Lower leg skin (tissue), 3 donors: ENCODE measurements around the gene CRB2.

Experiments used
- POLR2A ChIP-seq, 2 donors: fragments of 450-650 bp; IDR thresholded peaks; one replicate each; pipeline ENCODE4 v1.6.1; 2016 to 2017; ENCODE audit warnings: antibody characterized with exemption in 2 of 2, mild to moderate bottlenecking in 1 of 2, moderate library complexity in 1 of 2
- TF ChIP-seq, protein P1 (sequence below), 3 donors: fragments of 450-650 bp; IDR thresholded peaks; one replicate each; pipeline ENCODE4 v1.5.1; 2016; ENCODE audit warnings: antibody characterized with exemption in 3 of 3, mild to moderate bottlenecking in 3 of 3, moderate library complexity in 2 of 3

DNA sequence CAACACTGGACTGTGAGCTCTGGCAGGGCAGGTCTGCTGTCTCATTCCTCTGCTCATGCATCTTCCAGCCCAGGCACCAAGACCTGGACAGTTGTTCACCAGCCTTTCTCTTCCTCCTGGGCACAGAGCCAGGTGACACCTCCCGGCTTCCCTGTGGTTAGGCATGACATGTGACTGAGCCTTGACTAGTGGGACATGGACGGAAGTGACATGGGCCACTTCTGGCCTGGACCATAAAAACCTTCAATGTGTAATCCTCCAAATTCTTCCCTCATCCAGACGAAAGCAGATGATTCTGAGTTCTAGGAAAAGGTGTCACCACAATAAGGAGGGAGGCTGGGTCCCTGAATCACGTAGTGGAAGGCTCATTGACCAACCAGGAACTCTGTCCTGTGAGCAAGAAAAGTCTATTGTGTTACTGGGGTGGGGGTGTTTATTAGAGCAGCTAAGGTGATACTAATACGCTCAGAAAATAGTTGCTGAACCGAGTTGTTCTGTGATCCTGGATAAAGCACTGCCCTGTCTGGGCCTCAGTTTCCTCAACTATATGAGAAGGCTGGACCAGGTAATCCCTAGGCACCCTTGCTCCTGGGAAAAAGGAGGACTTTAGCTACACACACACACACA, 26.6 kb upstream of the CRB2 start:
- TF ChIP-seq, protein P1, sequence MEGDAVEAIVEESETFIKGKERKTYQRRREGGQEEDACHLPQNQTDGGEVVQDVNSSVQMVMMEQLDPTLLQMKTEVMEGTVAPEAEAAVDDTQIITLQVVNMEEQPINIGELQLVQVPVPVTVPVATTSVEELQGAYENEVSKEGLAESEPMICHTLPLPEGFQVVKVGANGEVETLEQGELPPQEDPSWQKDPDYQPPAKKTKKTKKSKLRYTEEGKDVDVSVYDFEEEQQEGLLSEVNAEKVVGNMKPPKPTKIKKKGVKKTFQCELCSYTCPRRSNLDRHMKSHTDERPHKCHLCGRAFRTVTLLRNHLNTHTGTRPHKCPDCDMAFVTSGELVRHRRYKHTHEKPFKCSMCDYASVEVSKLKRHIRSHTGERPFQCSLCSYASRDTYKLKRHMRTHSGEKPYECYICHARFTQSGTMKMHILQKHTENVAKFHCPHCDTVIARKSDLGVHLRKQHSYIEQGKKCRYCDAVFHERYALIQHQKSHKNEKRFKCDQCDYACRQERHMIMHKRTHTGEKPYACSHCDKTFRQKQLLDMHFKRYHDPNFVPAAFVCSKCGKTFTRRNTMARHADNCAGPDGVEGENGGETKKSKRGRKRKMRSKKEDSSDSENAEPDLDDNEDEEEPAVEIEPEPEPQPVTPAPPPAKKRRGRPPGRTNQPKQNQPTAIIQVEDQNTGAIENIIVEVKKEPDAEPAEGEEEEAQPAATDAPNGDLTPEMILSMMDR (IDR thresholded peaks at IDR 0.05) = no peak
- TF ChIP-seq POLR2A (IDR thresholded peaks at IDR 0.05) = no peak
